Measurements from ENCODE around the gene PRKG1.

PRKG1 gene

DNA sequence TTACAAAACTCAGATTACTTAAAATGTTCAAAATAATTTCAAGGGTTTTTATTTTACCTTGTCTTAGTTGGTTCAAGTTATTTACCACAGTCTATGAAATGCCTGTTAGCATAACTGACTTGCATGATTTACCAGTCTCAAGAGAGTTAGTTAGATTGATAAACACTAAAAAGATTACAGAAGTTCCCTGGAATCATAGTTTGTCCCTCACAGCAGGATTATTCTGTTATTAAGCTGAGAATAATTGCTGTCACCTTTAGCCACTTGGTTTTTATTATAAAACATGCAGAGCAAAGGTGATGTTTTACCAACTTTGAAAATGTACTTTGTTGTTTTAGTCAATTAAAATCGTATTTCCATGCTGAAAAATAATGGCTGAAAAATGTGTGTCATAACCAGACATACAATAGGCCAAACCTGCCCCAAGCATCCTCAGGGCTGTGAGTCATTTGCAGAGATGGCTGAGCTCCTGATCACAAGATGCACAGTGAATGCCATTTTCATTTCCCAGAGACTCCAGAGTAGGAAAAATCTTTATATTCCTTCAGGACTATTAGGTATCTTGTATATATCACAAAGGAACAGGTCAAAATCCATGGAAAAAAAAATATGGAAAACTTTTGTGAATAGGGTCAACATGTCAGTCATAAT is 1152.0 kb downstream of the PRKG1 start:
- H3K36me3 ChIP-seq (ENCODE audit: control insufficient read depth, low read length): no peaks in the 10 kb centered on the region
- H3K27me3 ChIP-seq (ENCODE audit: control insufficient read depth, low read length): no peaks in the 10 kb centered on the region
- H4K20me1 ChIP-seq (ENCODE audit: control insufficient read depth, insufficient read depth, low read depth, low read length): no peaks in the 10 kb centered on the region
- H3K27ac ChIP-seq (ENCODE audit: low read depth, low read length): no peak overlapping the region
- no peaks in the 10 kb centered on the region for H3F3A ChIP-seq (ENCODE audit: control insufficient read depth, insufficient read depth)
- no peak overlapping the region for H3K4me2 ChIP-seq (ENCODE audit: low read length)
- H3K9me3 ChIP-seq (ENCODE audit: control insufficient read depth, insufficient read depth, low read length): no peaks in the 10 kb centered on the region
- no peaks in the 10 kb centered on the region for H3K79me2 ChIP-seq (ENCODE audit: control insufficient read depth, low read length)
- TF ChIP-seq EZH2phosphoT487 (IDR thresholded peaks at IDR 0.05; ENCODE audit: borderline replicate concordance, low read length): no peak
- TF ChIP-seq, protein P1, sequence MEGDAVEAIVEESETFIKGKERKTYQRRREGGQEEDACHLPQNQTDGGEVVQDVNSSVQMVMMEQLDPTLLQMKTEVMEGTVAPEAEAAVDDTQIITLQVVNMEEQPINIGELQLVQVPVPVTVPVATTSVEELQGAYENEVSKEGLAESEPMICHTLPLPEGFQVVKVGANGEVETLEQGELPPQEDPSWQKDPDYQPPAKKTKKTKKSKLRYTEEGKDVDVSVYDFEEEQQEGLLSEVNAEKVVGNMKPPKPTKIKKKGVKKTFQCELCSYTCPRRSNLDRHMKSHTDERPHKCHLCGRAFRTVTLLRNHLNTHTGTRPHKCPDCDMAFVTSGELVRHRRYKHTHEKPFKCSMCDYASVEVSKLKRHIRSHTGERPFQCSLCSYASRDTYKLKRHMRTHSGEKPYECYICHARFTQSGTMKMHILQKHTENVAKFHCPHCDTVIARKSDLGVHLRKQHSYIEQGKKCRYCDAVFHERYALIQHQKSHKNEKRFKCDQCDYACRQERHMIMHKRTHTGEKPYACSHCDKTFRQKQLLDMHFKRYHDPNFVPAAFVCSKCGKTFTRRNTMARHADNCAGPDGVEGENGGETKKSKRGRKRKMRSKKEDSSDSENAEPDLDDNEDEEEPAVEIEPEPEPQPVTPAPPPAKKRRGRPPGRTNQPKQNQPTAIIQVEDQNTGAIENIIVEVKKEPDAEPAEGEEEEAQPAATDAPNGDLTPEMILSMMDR (IDR thresholded peaks at IDR 0.05; ENCODE audit: low read depth, low read length, poor library complexity, severe bottlenecking): no peak
- no peaks in the 10 kb centered on the region for H3K9me2 ChIP-seq (replicated peaks; ENCODE audit: control insufficient read depth, low read length)
- H3K4me3 ChIP-seq (ENCODE audit: low read length): no peak overlapping the region
- peaks cover 3% of the 10 kb centered on the region for H3K4me1 ChIP-seq (ENCODE audit: control insufficient read depth, low read length)

DNA sequence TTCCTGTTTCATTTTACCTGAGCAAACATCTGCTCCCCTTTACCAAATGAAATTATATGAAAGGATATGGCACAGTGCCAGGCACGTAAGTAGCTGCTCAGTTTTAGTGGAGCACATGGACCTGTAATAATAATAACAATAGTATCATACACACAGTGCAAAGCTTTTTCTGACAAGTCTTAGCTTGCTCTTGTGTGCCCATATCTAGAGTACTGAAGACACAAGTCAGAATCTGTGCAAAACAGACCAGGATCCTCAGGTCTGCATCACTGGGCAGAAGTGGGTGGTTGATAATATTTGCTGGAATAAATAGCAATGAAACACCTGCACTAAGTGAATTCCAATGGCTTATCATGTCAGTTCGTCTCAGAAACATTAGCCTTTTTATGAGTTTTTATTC is 1154.3 kb downstream of the PRKG1 start:
- Histone ChIP-seq H3K36me3 (ENCODE audit: control insufficient read depth, low read length) (no peaks in the 10 kb centered on the region), H3K27me3 (ENCODE audit: control insufficient read depth, low read length) (no peaks in the 10 kb centered on the region), H3K4me3 (ENCODE audit: low read length) (no peak overlapping the region), H3K27ac (ENCODE audit: low read depth, low read length) (no peak overlapping the region), H3K9me3 (ENCODE audit: control insufficient read depth, insufficient read depth, low read length) (no peaks in the 10 kb centered on the region), H3K79me2 (ENCODE audit: control insufficient read depth, low read length) (no peaks in the 10 kb centered on the region), H3K4me1 (ENCODE audit: control insufficient read depth, low read length) (peaks cover 13% of the 10 kb centered on the region), H4K20me1 (ENCODE audit: control insufficient read depth, insufficient read depth, low read depth, low read length) (no peaks in the 10 kb centered on the region), H3K4me2 (ENCODE audit: low read length) (no peak overlapping the region), H3F3A (ENCODE audit: control insufficient read depth, insufficient read depth) (no peaks in the 10 kb centered on the region), H3K9me2 (replicated peaks; ENCODE audit: control insufficient read depth, low read length) (no peaks in the 10 kb centered on the region)
- TF ChIP-seq EZH2phosphoT487 (IDR thresholded peaks at IDR 0.05; ENCODE audit: borderline replicate concordance, low read length): no peak
- TF ChIP-seq, protein P1 (IDR thresholded peaks at IDR 0.05; ENCODE audit: low read depth, low read length, poor library complexity, severe bottlenecking): no peak

DNA sequence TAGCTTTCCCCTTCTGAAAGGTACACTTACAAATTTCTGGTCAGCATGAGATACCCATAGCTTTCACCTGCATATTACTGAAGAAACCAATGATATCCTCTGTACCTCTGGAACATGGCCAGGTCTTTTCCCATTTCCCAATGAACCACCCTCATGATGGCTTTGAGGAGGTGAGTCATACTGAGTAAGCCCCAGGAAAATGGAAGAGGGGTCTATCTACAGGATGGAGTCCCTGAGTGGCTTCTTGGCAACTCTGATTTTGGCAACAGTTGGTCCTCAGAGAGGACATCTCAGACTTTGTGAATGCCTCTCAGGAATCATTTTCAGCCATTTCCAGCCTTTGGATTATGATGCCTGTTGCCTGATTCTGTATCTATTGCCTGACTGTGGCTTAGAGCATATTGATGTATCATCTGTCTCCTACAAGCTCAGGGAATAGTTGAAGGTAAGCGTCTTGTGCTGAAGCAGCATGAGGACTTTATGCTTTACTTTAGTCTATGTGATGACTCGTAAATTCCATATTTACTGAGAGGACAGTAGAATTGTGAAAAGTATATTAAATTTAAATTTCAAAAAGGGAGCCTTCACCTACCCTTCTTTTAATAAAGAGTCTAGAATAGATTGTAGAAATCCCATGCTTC is 1155.1 kb downstream of the PRKG1 start:
- Histone ChIP-seq H3K4me3 (ENCODE audit: low read length) (no peak overlapping the region), H3K36me3 (ENCODE audit: control insufficient read depth, low read length) (no peaks in the 10 kb centered on the region), H3K4me2 (ENCODE audit: low read length) (no peak overlapping the region), H3K9me2 (replicated peaks; ENCODE audit: control insufficient read depth, low read length) (no peaks in the 10 kb centered on the region), H3K27me3 (ENCODE audit: control insufficient read depth, low read length) (no peaks in the 10 kb centered on the region), H3K27ac (ENCODE audit: low read depth, low read length) (no peak overlapping the region), H3K79me2 (ENCODE audit: control insufficient read depth, low read length) (no peaks in the 10 kb centered on the region), H3K4me1 (ENCODE audit: control insufficient read depth, low read length) (peaks cover 13% of the 10 kb centered on the region), H4K20me1 (ENCODE audit: control insufficient read depth, insufficient read depth, low read depth, low read length) (no peaks in the 10 kb centered on the region), H3F3A (ENCODE audit: control insufficient read depth, insufficient read depth) (no peaks in the 10 kb centered on the region), H3K9me3 (ENCODE audit: control insufficient read depth, insufficient read depth, low read length) (no peaks in the 10 kb centered on the region)
- TF ChIP-seq, protein P1 (IDR thresholded peaks at IDR 0.05; ENCODE audit: low read depth, low read length, poor library complexity, severe bottlenecking): no peak
- no peak for TF ChIP-seq EZH2phosphoT487 (IDR thresholded peaks at IDR 0.05; ENCODE audit: borderline replicate concordance, low read length)
